Measurements from ENCODE around the gene CD1C. TPM values are rescaled to one million over a fixed set of nuclear protein-coding genes. Genes with fewer than 3 reads are reported as not detected.
"Not testable (repeated sequence)": the region's sequence is repeated elsewhere in the genome, so short reads cannot be mapped to it uniquely, and the experiment has no call there.

The CD1C gene
- total and polyA plus RNA-seq, 2 experiments from 2014 or later, result not detected

DNA sequence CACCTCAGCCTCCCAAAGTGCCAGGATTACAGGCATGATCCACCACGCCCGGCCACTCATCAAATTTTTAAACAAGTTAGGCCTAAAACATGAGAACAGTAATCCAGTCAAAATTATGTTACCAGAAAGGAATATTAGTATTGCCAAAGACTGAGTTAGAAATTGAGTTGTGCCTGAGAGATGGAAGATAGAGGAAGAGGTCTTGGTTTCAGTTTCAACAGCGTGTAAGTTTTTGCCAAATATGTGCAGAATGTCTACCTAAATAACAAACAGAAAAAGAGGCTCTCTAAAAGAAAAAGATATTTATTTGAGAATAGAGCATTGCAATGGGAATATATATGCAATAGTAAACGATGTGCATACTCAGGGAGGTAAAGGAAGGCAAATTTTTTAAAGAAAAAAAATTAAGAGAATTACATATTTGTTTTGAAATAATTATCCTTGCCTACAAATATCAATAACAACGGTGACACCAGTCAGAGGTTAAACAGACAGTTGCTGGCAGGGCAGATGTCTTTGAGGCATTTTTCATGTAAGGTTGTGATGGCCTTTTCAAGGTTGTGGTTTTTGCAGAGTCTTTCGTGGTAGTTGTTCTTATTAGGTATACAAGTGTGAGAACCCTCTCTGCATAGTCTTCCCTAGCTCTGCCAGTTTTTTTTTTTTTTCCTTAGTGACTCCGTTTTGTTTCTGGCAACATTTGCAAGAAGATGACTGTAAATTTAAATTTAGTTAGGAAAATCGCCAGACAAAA is 43.9 kb downstream of the CD1C start:
- no peaks in the 10 kb centered on the region for H3K4me1 ChIP-seq (ENCODE audit: insufficient read depth)
- no peak overlapping the region for H3K4me2 ChIP-seq
- no peak for DNase-seq (ENCODE audit: low spot score)
- no peak overlapping the region for H3K27ac ChIP-seq
- no peaks in the 10 kb centered on the region for H3K36me3 ChIP-seq (replicated peaks; ENCODE audit: insufficient read depth, low read depth)
- no peaks in the 10 kb centered on the region for H3K9me2 ChIP-seq (replicated peaks; ENCODE audit: insufficient read depth)
- WGBS (ENCODE audit: low lambda C conversion rate, missing lambda C conversion rate), result 91% methylated on average over 8 of the region's 8 CpGs
- no peaks in the 10 kb centered on the region for H3K9me3 ChIP-seq (ENCODE audit: low read depth)
- no peak overlapping the region for H3K4me3 ChIP-seq
- H3K27me3 ChIP-seq, result no peaks in the 10 kb centered on the region
- no peaks in the 10 kb centered on the region for H3K79me2 ChIP-seq
- TF ChIP-seq, protein P1, sequence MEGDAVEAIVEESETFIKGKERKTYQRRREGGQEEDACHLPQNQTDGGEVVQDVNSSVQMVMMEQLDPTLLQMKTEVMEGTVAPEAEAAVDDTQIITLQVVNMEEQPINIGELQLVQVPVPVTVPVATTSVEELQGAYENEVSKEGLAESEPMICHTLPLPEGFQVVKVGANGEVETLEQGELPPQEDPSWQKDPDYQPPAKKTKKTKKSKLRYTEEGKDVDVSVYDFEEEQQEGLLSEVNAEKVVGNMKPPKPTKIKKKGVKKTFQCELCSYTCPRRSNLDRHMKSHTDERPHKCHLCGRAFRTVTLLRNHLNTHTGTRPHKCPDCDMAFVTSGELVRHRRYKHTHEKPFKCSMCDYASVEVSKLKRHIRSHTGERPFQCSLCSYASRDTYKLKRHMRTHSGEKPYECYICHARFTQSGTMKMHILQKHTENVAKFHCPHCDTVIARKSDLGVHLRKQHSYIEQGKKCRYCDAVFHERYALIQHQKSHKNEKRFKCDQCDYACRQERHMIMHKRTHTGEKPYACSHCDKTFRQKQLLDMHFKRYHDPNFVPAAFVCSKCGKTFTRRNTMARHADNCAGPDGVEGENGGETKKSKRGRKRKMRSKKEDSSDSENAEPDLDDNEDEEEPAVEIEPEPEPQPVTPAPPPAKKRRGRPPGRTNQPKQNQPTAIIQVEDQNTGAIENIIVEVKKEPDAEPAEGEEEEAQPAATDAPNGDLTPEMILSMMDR (IDR thresholded peaks at IDR 0.05; ENCODE audit: poor library complexity), result no peak
- TF ChIP-seq EZH2 (IDR thresholded peaks at IDR 0.05; ENCODE audit: borderline replicate concordance) (no peak), EZH2phosphoT487 (IDR thresholded peaks at IDR 0.05; ENCODE audit: low read depth, severe bottlenecking, unreplicated experiment) (no peak)
- no peaks in the 10 kb centered on the region for H4K20me1 ChIP-seq (ENCODE audit: insufficient read depth, poor library complexity, severe bottlenecking)
- H2AFZ ChIP-seq, result no peak overlapping the region

DNA sequence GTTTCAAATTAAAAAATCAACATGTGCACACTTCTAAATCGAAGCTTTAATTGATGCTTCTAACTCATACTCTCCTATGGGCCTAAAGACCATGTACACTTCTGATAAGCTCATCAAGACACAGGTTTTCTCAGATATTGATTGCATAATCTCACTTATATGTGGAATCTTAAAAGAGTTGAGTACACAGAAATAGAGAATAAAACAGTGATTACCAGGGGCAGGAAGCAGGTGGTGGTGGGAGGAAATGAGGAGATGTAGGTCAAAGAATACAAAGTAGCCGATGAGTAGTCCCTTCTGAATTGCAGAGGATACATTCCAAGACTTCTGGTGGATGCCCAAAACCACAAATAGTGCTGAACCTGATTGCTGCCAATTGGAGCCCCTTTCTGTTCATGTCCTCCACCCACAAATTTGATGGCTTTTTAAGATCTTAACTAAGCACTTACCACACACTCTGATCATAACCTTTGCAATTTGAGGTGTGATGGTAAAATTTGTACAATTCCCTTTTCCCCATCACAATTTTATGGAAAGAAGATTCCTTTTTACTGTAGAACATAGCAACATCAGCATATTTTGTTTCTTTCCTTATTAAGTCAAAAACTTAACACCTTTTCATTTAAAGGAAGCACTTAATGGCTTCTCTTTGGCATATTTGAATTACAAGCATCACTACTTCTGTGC is 44.9 kb downstream of the CD1C start:
- Histone ChIP-seq H3K4me3 (no peak overlapping the region), H4K20me1 (ENCODE audit: insufficient read depth, poor library complexity, severe bottlenecking) (no peaks in the 10 kb centered on the region), H2AFZ (no peak overlapping the region), H3K27ac (no peak overlapping the region), H3K79me2 (no peaks in the 10 kb centered on the region), H3K9me2 (replicated peaks; ENCODE audit: insufficient read depth) (no peaks in the 10 kb centered on the region), H3K4me2 (no peak overlapping the region), H3K4me1 (ENCODE audit: insufficient read depth) (no peaks in the 10 kb centered on the region), H3K36me3 (replicated peaks; ENCODE audit: insufficient read depth, low read depth) (no peaks in the 10 kb centered on the region), H3K9me3 (ENCODE audit: low read depth) (no peaks in the 10 kb centered on the region), H3K27me3 (no peaks in the 10 kb centered on the region)
- no peak for DNase-seq (ENCODE audit: low spot score)
- WGBS (ENCODE audit: low lambda C conversion rate, missing lambda C conversion rate), result 74% methylated on average over 2 of the region's 2 CpGs
- TF ChIP-seq EZH2 (IDR thresholded peaks at IDR 0.05; ENCODE audit: borderline replicate concordance) (no peak), EZH2phosphoT487 (IDR thresholded peaks at IDR 0.05; ENCODE audit: low read depth, severe bottlenecking, unreplicated experiment) (no peak)
- TF ChIP-seq, protein P1 (IDR thresholded peaks at IDR 0.05; ENCODE audit: poor library complexity), result no peak

DNA sequence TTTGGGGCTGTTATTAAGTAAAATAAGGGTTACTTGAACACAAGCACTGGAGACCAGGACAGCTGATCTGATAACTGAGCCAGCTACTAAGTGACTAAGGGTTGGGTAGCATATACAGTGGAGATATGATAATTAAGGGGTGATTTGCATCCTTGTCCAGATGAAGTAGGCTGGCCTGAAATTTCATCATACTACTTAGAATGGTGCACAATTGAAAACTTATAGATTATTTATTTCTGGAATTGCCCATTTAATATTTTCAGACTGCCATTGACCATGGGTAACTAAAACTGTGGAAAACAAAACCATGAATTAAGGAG is 45.5 kb downstream of the CD1C start:
- Histone ChIP-seq H3K79me2 (no peaks in the 10 kb centered on the region), H2AFZ (no peak overlapping the region), H3K9me2 (replicated peaks; ENCODE audit: insufficient read depth) (no peaks in the 10 kb centered on the region), H3K27ac (no peak overlapping the region), H3K36me3 (replicated peaks; ENCODE audit: insufficient read depth, low read depth) (no peaks in the 10 kb centered on the region), H4K20me1 (ENCODE audit: insufficient read depth, poor library complexity, severe bottlenecking) (no peaks in the 10 kb centered on the region), H3K27me3 (no peaks in the 10 kb centered on the region), H3K4me3 (no peak overlapping the region), H3K4me2 (no peak overlapping the region), H3K9me3 (ENCODE audit: low read depth) (no peaks in the 10 kb centered on the region), H3K4me1 (ENCODE audit: insufficient read depth) (no peaks in the 10 kb centered on the region)
- no peak for TF ChIP-seq EZH2 (IDR thresholded peaks at IDR 0.05; ENCODE audit: borderline replicate concordance)
- no peak for DNase-seq (ENCODE audit: low spot score)

DNA sequence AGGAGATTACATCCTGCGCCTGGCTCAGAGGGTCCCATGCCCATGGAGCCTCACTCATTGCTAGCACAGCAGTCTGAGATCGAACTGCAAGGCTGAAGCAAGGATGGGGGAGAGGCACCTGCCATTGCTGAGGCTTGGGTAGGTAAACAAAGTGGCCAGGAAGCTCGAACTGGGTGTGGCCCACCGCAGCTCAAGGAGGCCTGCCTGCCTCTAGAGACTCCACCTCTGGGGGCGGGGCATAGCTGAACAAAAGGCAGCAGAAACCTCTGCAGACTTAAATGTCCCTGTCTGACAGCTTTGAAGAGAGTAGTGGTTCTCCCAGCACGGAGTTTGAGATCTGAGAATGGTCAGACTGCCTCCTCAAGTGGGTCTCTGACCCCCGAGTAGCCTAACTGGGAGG is 46.7 kb downstream of the CD1C start:
- 70% methylated on average over 7 of the region's 7 CpGs for WGBS (ENCODE audit: low lambda C conversion rate, missing lambda C conversion rate)
- not testable (repeated sequence) for H4K20me1 ChIP-seq (ENCODE audit: insufficient read depth, poor library complexity, severe bottlenecking); H3K9me2 ChIP-seq (replicated peaks; ENCODE audit: insufficient read depth); DNase-seq (ENCODE audit: low spot score); H3K27me3 ChIP-seq; H3K36me3 ChIP-seq (replicated peaks; ENCODE audit: insufficient read depth, low read depth); H2AFZ ChIP-seq; H3K4me3 ChIP-seq; H3K4me2 ChIP-seq; H3K9me3 ChIP-seq (ENCODE audit: low read depth); H3K79me2 ChIP-seq; H3K4me1 ChIP-seq (ENCODE audit: insufficient read depth); H3K27ac ChIP-seq

Other genes with a start within 250 kb of the CD1C start
- gene CD1D, start 109.0 kb upstream of the CD1C start, total RNA-seq, result 3.9 and 4.7 TPM in 2 replicates
- gene CD1D, start 109.0 kb upstream of the CD1C start, polyA plus RNA-seq, result 2.3 and 3.7 TPM in 2 replicates
- gene CD1A, start 35.5 kb upstream of the CD1C start, total RNA-seq, result not detected in 2 replicates
- not detected in 2 replicates for gene CD1A, start 35.5 kb upstream of the CD1C start, polyA plus RNA-seq
- gene CD1B, start 41.6 kb downstream of the CD1C start, total RNA-seq, result not detected in 2 replicates
- gene CD1B, start 41.6 kb downstream of the CD1C start, polyA plus RNA-seq, result not detected in 2 replicates
- gene CD1E, start 64.0 kb downstream of the CD1C start, total RNA-seq, result not detected in 2 replicates
- not detected in 2 replicates for gene CD1E, start 64.0 kb downstream of the CD1C start, polyA plus RNA-seq
- gene OR10T2, start 109.5 kb downstream of the CD1C start, total RNA-seq, result not detected in 2 replicates
- not detected in 2 replicates for gene OR10T2, start 109.5 kb downstream of the CD1C start, polyA plus RNA-seq
- not detected in 2 replicates for gene OR10K2, start 136.3 kb downstream of the CD1C start, total RNA-seq
- not detected in 2 replicates for gene OR10K2, start 136.3 kb downstream of the CD1C start, polyA plus RNA-seq
- gene OR10K1, start 171.9 kb downstream of the CD1C start, total RNA-seq, result not detected in 2 replicates
- not detected in 2 replicates for gene OR10K1, start 171.9 kb downstream of the CD1C start, polyA plus RNA-seq
- not detected in 2 replicates for gene OR10R2, start 182.3 kb downstream of the CD1C start, total RNA-seq
- not detected in 2 replicates for gene OR10R2, start 182.3 kb downstream of the CD1C start, polyA plus RNA-seq

All from hepatocyte (in vitro differentiated cells).